Measurements from ENCODE around the gene B9D1. TPM values are rescaled to one million over a fixed set of nuclear protein-coding genes. Genes with fewer than 3 reads are reported as not detected.

Gene B9D1
- total and polyA plus RNA-seq, 2 experiments from 2014 or later: 35.2 to 63.5 TPM

- Histone ChIP-seq H3K27ac (ENCODE audit: low read depth) (no peak overlapping the region), H3K4me2 (no peak overlapping the region), H3K27me3 (ENCODE audit: insufficient read depth) (no peaks in the 10 kb centered on the region), H4K20me1 (replicated peaks; ENCODE audit: insufficient read depth) (no peaks in the 10 kb centered on the region), H2AFZ (no peak overlapping the region), H3K9me2 (ENCODE audit: insufficient read depth) (no peaks in the 10 kb centered on the region), H3K79me2 (replicated peaks; ENCODE audit: insufficient read depth) (no peaks in the 10 kb centered on the region), H3K4me3 (no peak overlapping the region), H3F3A (replicated peaks; ENCODE audit: low read depth) (no peaks in the 10 kb centered on the region), H3K4me1 (ENCODE audit: insufficient read depth) (peaks cover 11% of the 10 kb centered on the region), H3K36me3 (ENCODE audit: insufficient read depth) (no peaks in the 10 kb centered on the region)
- TF ChIP-seq ZNF114 (CRISPR knock-in tag; IDR thresholded peaks at IDR 0.05) (no peak), EZH2 (IDR thresholded peaks at IDR 0.05; ENCODE audit: low read depth, unreplicated experiment) (no peak), NANOG (IDR thresholded peaks at IDR 0.05; ENCODE audit: borderline replicate concordance) (no peak), STAT1 (IDR thresholded peaks at IDR 0.05; ENCODE audit: unreplicated experiment) (no peak), CTCF (conservative IDR thresholded peaks at IDR 0.05; ENCODE audit: low read depth in 2 of 2) (no peak), ETS1 (IDR thresholded peaks at IDR 0.05) (no peak), EZH2phosphoT487 (IDR thresholded peaks at IDR 0.05; ENCODE audit: unreplicated experiment) (no peak), CREB1 (CRISPR knock-in tag; IDR thresholded peaks at IDR 0.05; ENCODE audit: low read depth) (no peak), REST (IDR thresholded peaks at IDR 0.05; ENCODE audit: unreplicated experiment) (no peak), ZNF462 (CRISPR knock-in tag; IDR thresholded peaks at IDR 0.05) (no peak), JUNB (IDR thresholded peaks at IDR 0.05; ENCODE audit: unreplicated experiment) (no peak), ZNF331 (CRISPR knock-in tag; IDR thresholded peaks at IDR 0.05; ENCODE audit: low read depth) (no peak), POLR2AphosphoS5 (IDR thresholded peaks at IDR 0.05; ENCODE audit: low read depth) (no peak)
- peaks cover 6% of the 10 kb centered on the region for H3K27me3 Mint-ChIP-seq (ENCODE audit: insufficient read depth, low read depth, poor library complexity)
- H3K27ac Mint-ChIP-seq: no peak overlapping the region
- ATAC-seq (no peak), DNase-seq (ENCODE audit: low spot score) (no peak)
- H3K4me1 Mint-ChIP-seq: peaks cover 14% of the 10 kb centered on the region
- H3K9me3 Mint-ChIP-seq: no peaks in the 10 kb centered on the region; the same call in 2 of the 3 replicates
- no peak overlapping the region for H3K4me3 Mint-ChIP-seq
- no peaks in the 10 kb centered on the region; the same call in 2 of the 3 replicates for H3K36me3 Mint-ChIP-seq (ENCODE audit: low read depth)
These were observed 3.5 kb upstream of the B9D1 start for GRCh38 chr17:19365833-19366636.
